ENCODE data around the gene PSMD13.

DNA sequence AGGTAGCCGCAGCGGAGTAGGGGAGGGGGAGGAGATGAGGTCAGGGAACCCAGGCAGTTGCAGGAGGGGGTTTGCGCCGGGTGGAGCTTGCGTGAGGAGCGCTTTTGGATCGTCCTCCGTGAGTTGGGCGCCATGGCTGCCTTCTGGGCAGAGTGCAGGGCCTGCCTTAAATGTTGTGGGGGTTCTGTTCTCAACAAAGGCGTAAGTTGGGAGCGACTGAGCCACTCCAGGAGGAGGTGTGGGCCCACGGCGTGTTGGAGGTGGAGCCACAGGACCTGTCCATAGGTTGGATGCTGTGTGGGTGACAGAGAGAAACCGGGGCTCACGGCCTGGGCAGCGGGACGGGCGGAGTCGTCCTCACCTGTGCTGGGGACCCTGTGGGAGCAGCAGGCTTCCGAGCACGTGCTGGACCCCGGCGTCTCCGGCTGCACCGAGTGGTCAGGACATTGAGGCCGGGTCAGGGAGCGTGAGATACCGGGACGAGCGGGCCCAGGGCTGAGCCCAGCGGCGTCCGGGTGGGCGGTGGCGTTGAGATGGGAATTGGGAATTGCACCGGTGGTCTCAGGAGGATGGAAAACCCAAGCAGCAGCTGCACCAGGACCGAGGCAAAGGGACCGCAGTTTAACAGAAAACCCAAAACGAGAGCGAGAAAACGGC, 51.2 kb downstream of the PSMD13 start:
- TF ChIP-seq, protein P1, sequence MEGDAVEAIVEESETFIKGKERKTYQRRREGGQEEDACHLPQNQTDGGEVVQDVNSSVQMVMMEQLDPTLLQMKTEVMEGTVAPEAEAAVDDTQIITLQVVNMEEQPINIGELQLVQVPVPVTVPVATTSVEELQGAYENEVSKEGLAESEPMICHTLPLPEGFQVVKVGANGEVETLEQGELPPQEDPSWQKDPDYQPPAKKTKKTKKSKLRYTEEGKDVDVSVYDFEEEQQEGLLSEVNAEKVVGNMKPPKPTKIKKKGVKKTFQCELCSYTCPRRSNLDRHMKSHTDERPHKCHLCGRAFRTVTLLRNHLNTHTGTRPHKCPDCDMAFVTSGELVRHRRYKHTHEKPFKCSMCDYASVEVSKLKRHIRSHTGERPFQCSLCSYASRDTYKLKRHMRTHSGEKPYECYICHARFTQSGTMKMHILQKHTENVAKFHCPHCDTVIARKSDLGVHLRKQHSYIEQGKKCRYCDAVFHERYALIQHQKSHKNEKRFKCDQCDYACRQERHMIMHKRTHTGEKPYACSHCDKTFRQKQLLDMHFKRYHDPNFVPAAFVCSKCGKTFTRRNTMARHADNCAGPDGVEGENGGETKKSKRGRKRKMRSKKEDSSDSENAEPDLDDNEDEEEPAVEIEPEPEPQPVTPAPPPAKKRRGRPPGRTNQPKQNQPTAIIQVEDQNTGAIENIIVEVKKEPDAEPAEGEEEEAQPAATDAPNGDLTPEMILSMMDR (IDR thresholded peaks at IDR 0.05; ENCODE audit: insufficient read depth, low read length, poor library complexity, severe bottlenecking): no peak
- no peak for TF ChIP-seq EZH2phosphoT487 (conservative IDR thresholded peaks at IDR 0.05; ENCODE audit: low read length)
